HG03103 (cell line): ENCODE data around the gene PALMD.
A peak's percentile ranks its signal among the peaks of the same experiment; 100 is the strongest.

Experiments used
- ATAC-seq: cut with Tn5 transposase; IDR thresholded peaks from one replicate; pipeline ENCODE4 v1.9.1; 2021; ENCODE audit warnings: low read depth; ENCODE audit not compliant: unreplicated experiment

PALMD gene

DNA sequence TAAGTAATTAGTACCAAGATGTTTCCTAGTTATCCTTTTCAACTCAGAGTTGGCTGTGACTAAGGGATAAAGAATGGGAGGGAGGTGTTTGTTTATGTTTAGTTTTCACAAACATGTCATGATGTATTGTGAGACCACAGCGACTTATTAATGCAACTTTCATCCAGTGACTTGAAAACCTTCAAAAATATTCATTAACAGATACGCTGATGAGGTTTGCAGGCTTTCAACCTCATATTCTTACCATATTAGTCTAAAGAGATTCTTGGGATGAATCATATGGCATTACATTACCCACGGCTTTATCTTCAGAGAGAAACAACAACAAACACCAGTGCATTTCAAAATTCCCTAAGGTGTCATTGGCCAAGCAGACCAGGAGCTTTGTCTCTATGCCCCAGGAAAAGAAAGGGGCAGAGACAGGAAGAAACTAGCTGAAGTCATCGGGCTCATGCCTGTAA, 36.4 kb downstream of the PALMD start:
- ATAC-seq = no peak

DNA sequence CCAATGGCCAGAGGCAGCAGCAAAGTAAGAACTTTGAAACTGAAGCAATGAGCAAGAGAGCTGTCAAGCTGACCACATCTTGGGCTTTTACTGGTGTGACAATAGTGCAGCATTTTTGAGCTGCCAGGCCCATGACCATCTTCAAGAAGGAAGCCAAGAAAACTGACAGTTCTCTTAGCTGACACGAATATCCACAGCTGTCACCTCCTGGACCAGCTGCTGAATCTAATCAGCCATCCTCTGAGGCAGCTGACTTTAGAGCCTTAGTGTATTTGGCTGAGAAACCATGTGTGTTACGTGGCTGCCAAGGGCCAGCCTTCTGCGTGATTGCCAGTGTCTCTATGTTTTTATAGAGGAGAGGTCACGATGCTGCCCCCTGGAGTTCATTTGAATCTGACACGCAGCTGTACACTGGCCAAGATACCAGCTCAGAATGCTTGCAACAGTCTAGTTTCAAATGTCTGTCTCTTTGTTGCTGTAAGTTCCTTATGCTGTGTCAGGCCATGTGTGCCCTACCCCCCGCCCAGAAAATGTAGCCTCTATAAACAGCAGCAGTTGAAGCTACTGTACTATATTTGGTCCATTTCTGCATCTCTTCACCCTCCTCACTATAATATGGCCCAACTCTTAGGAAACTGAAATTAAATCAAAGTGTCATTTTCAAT, 39.7 kb downstream of the PALMD start:
- ATAC-seq = peak; percentile 90

DNA sequence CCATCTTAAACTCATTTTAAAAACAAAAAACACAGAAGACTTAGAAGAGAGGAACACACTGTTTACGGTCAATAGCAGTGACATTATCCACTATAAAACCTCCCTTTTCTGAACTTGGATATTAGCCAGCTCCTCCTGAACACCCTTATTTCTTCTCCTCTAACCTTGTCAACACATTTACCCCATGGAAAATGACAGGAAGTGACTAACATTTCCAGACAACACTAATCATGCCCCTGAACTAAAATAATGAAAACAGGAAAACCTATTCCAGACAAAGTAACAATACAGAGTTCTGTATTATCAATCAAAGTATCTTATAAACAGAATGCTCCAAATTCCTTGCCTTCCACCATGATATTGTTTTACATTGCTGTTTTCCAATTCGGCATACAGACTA, 45.3 kb downstream of the PALMD start:
- no peak for ATAC-seq

DNA sequence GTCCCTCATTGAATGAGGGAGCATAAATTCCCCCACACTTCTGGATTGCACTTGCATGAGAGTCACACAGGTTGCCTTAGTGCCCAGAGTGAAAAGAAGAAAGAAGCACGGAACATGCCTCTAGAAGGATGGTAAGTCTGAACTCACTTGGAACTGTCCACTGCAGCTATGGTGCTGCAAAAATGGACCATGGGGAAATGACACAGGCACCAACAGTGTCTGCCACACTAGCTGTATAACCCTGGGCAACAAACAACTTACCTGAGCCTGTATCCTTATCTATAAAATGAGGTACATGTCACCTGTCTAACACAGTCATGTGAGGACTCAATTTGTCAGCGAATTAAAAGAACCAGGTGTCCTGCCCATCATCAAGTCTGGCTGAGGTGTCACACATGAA, 50.7 kb downstream of the PALMD start:
- no peak for ATAC-seq

DNA sequence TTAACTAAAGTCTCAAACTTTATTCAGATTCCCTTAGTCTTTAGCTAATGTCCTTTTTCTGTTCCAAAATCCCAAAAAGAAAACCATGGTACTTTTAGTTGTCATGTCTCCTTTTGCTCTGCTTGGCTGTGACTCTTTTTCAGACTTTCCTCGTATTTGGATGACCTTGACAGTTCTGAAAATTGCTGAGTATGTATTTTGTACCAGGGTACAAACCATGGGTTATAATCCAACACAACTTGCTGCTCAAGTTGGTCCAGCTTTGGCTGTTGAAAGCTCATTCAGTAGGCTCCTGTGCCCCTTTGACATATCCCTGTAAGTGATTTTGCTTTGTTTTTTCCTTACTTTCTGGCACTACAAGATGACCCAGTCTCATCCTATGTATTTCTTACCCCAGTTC, 51.7 kb downstream of the PALMD start:
- ATAC-seq = no peak

DNA sequence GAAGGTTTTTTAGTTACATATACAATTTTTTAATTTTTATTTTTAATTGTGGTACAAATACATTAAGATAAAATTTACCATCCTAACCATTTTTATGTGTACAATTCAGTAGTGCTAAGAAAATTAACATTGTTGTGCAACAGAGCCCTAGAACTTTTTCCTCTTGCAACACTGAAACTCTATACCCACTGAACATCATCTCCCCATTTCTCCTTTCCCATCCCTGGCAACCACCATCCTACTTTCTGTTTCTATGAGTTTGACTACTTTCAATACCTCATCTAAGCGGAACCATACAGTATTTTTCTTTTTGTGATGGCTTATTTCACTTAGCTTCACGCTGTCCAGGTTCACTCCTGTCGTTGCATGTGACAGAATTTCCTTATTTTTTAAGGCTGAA, 54.1 kb downstream of the PALMD start:
- no peak for ATAC-seq

DNA sequence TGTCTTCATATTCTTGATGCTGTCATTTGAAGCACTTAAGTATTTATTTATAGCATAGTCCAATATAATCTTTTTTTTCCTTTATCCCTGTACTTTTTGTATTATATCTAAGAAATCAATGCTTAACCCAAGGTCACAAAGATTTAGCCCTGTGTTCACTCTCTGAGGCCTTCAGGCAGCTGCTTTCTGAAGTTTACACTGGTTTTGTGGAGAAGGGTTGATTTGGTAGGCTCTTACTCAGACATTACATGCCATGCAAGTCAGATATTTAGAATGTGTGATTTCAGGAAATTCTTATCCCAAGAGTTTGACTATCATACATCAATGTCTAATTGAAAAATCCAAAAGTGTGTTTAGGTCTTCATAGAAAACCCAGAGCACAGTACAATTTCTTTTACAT, 56.3 kb downstream of the PALMD start:
- no peak for ATAC-seq

DNA sequence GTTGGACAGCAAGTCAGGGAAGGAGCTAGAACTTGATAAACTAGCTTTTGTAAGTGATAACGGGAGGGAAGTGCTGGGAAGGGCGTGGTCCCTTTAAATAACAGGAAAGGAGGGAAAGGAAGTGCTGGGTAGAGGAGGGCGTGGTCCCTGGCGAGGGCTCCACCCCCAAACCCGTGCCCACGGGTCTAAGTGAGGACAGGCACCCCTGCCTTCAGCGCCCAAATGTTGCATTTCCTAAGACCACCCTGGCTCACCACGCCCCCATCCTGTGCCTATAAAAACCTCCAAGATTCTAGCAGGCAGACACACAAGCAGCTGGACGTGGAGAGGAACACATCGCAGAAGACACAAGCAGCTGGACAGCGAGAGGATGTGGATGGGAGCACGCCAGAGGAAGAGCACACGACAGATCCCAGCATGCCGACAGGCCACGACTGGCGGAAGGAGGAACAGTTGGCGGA, 58.5 kb downstream of the PALMD start:
- no peak for ATAC-seq

DNA sequence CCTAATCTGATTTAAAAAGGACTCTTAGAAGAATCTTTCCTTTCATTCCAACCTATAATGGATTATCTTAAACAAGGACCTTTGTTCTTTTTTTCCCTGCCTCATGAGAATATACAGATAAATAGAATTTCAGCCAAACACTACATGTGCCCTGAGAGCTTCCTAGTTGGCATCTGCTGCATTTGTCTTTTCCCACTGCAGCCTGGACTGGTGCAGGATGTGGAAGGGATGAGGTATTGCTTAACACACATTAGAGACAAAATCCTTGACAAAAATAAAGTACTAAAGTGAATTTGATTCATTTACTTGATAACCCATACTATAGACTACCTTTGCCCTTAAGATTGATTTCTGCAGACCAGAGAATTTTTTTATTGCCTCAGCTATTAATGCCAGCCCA, 59.5 kb downstream of the PALMD start:
- no peak for ATAC-seq

DNA sequence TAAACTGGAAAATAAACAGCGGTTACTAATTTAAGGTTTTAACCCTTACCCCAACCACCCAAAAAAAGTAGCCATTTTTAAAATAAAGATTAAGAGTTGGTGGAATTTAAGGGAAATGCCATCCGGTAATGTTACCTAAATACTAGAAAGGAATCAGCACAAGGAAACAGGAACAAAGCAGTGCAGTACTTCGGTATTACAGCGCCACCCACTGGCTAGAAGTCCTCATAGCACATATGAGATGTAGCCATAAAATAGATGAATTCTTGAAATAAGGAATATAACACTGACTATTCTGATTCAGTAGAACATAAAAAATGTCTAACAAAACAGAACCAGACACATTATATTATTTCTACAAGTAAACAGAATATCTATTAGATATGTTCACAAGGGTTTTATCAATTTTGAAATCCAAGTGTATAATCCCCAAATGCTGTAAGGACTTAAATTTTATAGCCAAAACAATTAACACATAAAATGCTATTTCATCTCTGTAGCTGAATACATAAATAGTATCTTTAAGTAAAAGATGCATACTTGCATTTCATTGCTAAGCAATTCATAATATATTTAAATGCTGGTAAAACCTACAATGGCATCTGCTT, 61.7 kb downstream of the PALMD start:
- peak; percentile 74 for ATAC-seq

DNA sequence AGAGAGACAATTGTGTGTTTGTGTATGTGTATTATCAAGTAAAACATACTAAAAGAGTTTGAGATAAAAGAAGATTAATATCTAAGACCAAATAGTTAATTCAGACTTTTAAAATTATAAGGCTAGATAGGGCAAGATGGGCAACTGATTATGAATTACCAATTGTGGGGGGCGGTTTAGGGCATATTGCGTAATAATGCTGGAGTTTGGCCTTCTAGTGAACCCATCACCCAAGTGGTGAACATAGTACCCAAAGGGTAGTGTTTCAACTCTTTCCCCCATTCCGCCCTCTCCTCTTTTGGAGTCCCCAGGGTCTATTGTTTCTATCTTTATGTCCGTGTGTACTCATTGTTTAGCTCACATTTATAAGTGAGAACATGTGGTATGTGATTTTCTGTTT, 65.1 kb downstream of the PALMD start:
- ATAC-seq = no peak

DNA sequence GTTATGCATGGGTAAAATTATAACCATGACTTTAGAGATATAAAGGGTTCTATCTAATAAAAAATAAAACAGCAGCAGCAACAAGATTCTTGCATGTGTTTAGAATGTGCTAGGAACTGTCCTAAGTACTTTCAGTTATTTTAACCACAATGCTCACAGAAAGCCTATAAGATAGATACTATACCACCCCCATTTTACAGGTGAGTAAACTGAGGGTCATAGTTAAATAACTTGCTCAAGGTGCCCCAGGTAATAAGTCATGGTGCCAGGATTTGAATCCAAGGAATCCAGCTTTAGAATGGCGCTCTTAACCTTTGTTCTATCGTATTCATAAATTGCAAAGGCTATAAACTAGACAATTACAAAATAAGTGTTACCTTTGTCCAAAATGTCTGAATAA, 67.1 kb downstream of the PALMD start:
- ATAC-seq = no peak

DNA sequence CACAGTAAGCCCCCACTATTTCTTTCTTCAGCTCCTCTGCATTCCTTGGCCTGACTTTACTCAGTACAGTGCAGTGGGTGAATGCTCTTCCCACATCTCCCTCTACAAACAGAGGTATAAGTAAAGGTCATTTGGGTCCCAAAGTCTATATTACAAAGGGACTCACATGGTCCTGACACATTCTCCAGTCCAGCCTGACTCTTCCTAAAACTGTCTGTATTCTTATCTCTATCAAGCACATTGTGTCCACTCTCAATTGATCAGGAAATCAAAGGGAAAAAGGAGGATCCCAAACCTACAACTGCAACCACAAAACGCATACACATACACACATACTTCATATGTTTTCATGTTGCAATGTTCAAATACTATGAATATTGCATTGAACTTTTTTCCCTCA, 71.1 kb downstream of the PALMD start:
- no peak for ATAC-seq

DNA sequence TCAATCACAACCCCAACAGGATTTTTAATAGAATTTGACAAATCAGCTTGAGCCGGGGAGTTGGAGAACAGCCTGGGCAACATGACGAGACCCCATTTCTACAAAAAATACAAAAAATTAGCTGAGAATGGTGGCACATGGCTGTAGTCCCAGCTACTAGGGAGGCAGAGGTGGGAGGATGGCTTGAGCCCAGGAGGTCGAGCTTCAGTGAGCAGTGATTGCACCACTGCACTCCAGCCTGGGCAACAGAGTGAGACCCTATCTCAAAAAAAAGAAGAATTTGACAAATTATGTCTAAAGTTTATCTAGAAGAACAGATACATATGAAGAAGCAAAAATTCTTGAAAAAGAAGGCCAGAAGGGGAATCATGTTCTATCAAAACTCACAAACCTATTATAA, 77.3 kb downstream of the PALMD start:
- ATAC-seq = no peak

DNA sequence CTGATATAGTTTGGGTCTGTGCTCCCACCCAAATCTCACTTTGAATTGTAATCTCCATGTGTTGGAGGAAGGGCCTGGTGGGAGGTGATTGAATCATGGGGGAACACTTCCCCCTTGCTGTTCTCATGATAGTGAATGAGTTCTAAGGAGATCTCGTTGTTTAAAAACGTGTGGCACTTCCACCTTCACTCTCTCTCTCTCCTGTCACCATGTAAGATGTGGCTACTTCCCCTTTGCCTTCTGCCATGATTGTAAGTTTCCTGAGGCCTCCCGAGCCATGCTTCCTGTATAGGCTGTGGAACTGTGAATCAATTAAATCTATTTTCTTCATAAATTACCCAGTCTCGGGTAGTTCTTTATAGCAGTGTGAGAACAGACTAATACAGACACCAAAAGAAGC, 80.1 kb downstream of the PALMD start:
- no peak for ATAC-seq

DNA sequence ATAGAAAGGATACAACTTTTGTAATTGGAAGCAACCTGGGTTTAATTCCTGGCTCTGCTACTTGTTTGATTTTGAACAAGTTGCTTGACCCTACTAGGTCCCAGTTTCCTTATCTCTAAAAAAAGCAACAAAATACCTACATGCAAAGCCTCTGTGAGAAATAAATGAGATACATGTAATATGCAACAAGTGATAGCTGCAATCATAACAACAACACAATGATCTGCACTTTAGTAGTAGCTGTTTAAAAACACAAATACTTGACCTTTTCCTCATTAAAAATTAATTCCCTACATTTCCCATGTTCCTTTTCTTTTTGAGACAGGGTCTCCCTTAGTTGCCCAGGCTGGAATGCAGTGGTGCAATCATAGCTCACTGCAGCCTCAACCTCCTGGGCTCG, 80.5 kb downstream of the PALMD start:
- ATAC-seq = no peak

DNA sequence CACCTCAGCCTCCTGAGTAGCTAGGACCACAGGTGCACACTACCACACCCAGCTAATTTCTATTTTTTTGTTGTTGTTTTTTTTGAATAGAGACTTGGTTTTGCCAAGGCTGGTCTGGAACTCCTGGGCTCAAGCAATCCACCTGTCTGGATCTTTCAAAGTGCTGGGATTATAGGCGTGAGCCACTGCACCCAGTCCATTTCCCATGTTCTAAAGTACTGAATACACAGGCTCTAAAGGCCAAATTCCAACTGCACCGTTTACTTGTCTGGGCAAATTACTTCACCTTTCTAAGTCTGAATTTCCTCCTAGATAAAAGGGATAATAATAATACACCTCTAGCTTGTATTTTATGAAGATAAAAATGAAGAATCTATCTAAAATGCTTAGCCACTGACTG, 80.9 kb downstream of the PALMD start:
- no peak for ATAC-seq

DNA sequence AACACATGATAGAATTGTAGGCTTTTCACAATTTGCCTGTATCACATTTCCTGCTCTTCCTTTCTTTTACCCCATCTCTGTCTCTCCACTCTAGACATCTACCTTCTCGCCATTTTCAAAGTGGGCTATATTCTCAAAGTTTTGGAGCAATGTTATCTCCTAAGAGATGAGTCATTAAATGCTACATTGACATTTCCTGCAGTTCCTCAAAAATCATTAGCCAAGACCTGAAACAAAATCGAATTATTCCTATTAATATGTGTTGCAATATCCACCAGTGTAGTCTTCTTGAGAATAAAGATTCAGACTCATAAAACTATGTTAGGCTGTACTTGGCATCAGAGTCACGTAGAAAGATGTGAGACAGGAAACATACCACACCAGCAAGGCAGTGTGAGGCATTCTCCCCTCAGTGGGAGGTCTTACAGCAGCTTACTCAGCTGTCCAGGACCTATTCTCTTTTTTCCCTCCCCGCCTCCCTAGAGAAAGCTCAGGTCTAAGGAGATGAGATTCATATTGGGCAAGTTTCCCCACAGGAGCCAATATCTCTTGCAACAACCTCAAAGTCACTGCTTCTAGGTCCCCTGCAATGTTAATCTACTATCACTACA, 81.8 kb downstream of the PALMD start:
- no peak for ATAC-seq

DNA sequence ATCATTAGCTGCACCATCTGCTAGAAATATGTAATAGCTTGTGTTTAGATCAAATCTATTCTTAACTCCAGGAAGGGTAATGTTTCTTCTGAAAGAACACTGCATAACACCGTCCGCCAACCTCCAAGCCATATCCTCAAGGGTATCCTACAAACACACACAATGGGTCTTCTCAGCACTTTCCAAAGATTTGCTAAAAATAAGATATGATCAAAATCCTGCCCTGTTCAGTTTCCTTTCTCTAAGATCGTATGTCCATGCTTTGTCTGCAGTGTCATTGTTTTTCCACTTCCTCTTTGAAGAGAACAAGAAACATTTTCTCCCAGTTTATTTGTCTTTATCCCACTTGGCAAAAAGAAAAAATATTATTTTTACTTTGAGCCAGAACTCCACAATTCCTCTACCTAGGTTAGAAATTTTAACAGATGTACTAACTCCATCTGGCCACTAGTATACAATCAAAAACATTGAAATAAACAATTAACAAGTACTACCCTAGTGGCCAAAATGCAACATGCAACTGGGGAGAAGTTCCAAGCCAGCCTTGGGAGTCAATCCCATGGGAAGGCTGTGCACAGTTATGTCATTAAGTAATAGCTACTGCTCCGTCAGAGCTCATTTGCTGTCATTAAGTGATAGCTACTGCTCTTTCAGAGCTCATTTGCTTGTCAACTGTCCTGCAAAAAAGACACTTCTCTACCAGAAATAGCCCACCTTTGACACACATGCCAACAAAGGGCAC, 82.8 kb downstream of the PALMD start:
- no peak for ATAC-seq

DNA sequence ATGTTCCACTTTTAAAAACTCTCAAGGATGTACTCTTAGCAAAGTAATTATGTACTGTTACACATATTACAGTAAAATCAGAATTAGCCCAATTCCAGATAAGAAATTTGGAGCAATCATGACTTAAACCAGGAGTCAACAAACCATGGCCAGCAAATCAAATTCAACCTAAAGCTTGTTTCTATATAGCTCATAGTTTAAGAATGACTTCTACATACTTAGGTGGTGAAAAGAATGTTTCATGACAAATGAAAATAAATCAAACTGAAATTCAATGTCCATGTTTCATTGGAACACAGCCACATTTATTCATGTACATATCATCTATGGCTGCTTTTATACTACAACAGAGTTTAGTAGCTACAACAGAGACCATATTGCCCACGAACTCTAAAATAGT, 85.5 kb downstream of the PALMD start:
- ATAC-seq = no peak

DNA sequence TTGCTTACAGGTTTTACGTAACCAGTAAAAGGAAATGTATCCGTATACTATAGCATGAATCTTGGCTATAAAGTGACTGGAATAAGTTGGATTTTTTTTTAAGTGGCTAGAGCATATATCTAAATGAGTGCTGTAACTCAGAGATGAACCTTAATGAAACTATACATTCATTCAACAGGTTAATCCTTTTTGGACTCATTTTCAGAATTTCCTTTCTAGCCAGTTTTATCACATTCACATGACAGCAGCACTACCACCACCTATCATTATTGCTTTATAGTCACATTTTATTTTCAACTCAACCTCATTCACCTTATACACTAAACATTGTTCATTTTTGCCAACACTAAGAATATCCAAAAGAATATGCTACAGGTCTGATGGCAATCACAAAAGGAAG, 89.9 kb downstream of the PALMD start:
- no peak for ATAC-seq
